Measurements from ENCODE around the gene TSC2.
"Not testable (repeated sequence)": the region's sequence is repeated elsewhere in the genome, so short reads cannot be mapped to it uniquely, and the experiment has no call there.

- not testable (repeated sequence) for TF ChIP-seq CTCF, POLR2A, POLR2AphosphoS5 (IDR thresholded peaks at IDR 0.05)
Measured at GRCh38 chr16:2111009-2111353, 63.2 kb downstream of the TSC2 start.
